Neural progenitor cell (in vitro differentiated cells): ENCODE data around the gene SAP30L. TPM values are rescaled to one million over a fixed set of nuclear protein-coding genes. Genes with fewer than 3 reads are reported as not detected.
A peak's percentile ranks its signal among the peaks of the same experiment; 100 is the strongest.

ENCODE experiments used
- DNase-seq: peaks from one replicate; pipeline ENCODE4 v3.0.0-alpha.2; 2016; ENCODE audit warnings: low spot score
- H2AFZ ChIP-seq: fragments of 200-600 bp; sonication (generic); replicated peaks from 2 replicates; pipeline ENCODE4 v1.6.1; 2016; ENCODE audit warnings: antibody characterized with exemption
- H3F3A ChIP-seq: fragments of 200-600 bp; sonication (generic); 2 replicates; pipeline ENCODE4 v1.6.1; 2016; ENCODE audit warnings: antibody characterized with exemption, low read depth
- H3K27ac ChIP-seq: fragments of 200-600 bp; sonication (generic); 2 replicates; pipeline ENCODE4 v1.5.1; 2016; ENCODE audit warnings: mild to moderate bottlenecking
- H3K27me3 ChIP-seq: fragments of 200-600 bp; sonication (generic); 2 replicates; pipeline ENCODE4 v1.6.1; 2016; ENCODE audit warnings: mild to moderate bottlenecking, moderate library complexity
- H3K36me3 ChIP-seq: fragments of 200-600 bp; sonication (generic); 2 replicates; pipeline ENCODE4 v1.5.1; 2016
- H3K4me1 ChIP-seq: fragments of 200-600 bp; sonication (generic); 2 replicates; pipeline ENCODE4 v1.6.1; 2016; ENCODE audit warnings: mixed run types
- H3K4me2 ChIP-seq: fragments of 200-600 bp; sonication (generic); 2 replicates; pipeline ENCODE4 v1.6.1; 2016
- H3K4me3 ChIP-seq: fragments of 200-600 bp; sonication (generic); 2 replicates; pipeline ENCODE4 v1.5.1; 2016
- H3K79me2 ChIP-seq: fragments of 200-600 bp; sonication (generic); 2 replicates; pipeline ENCODE4 v1.6.1; 2016; ENCODE audit warnings: low read depth
- H3K9ac ChIP-seq: fragments of 200-600 bp; sonication (generic); 2 replicates; pipeline ENCODE4 v1.6.1; 2016
- H3K9me3 ChIP-seq: fragments of 200-600 bp; sonication (generic); 2 replicates; pipeline ENCODE4 v1.5.1; 2016; ENCODE audit warnings: low read depth
- H4K20me1 ChIP-seq: fragments of 200-600 bp; sonication (generic); 2 replicates; pipeline ENCODE4 v1.6.1; 2016; ENCODE audit warnings: low read depth
- H3K27ac Mint-ChIP-seq: 3 replicates; pipeline ENCODE4 v1.8.0; 2021; ENCODE audit warnings: mixed read lengths
- H3K27me3 Mint-ChIP-seq: 2 replicates; pipeline ENCODE4 v1.8.0; 2022; ENCODE audit warnings: low read depth, mild to moderate bottlenecking, inconsistent platforms, moderate library complexity, mixed read lengths; ENCODE audit not compliant: insufficient read depth
- H3K36me3 Mint-ChIP-seq: 3 replicates; pipeline ENCODE4 v1.8.0; 2021; ENCODE audit warnings: mixed read lengths
- H3K4me1 Mint-ChIP-seq: 3 replicates; pipeline ENCODE4 v1.8.0; 2021; ENCODE audit warnings: mixed read lengths
- H3K4me3 Mint-ChIP-seq: 3 replicates; pipeline ENCODE4 v1.8.0; 2021; ENCODE audit warnings: mild to moderate bottlenecking, moderate library complexity, mixed read lengths
- H3K9me3 Mint-ChIP-seq: 3 replicates; pipeline ENCODE4 v1.8.0; 2020; ENCODE audit warnings: mixed read lengths
- EZH2 ChIP-seq: fragments of 200-600 bp; sonication (generic); IDR thresholded peaks from 2 replicates; pipeline ENCODE4 v1.6.1; 2017; ENCODE audit warnings: antibody characterized with exemption, mild to moderate bottlenecking, moderate library complexity
- EZH2phosphoT487 ChIP-seq: fragments of 200-600 bp; sonication (generic); IDR thresholded peaks from 2 replicates; pipeline ENCODE4 v1.6.1; 2017; ENCODE audit warnings: antibody characterized with exemption
- total RNA-seq: library from RNA; depleted of rRNA; stranded (reverse); fragments of >200 nt; gene quantifications from 2 replicates; pipeline ENCODE4 v1.2.3, GENCODE V29; 2015; ENCODE audit warnings: low replicate concordance
- TF ChIP-seq, protein P1 (sequence below): fragments of 200-600 bp; sonication (generic); IDR thresholded peaks from 2 replicates; pipeline ENCODE4 v1.5.1; 2017; ENCODE audit warnings: antibody characterized with exemption, mild to moderate bottlenecking

The SAP30L gene
- total RNA-seq, 1 donor from 2014 or later = 13.2 TPM

DNA sequence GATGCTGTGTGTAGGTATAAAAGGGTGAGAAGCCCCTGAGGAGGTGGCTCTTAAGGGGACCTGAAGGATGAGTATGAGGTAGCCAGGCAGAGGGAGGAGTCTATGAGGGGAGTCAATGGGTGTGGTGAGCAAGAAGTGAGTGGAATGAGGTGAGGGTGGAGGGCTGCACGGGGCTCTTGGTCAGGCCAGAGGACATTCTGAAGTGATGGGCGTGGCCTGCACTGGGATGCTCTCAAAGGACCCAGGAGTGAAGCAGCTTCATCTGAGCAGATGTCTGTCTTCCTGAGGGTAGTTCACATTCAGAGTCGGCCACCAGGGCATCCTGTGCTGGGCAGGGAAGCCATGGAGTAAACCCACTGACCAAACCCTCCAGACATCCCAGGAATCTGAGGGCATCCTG is 45.1 kb upstream of the SAP30L start:
- Histone ChIP-seq H4K20me1 (peaks cover 12% of the 10 kb centered on the region), H3K4me2 (no peak overlapping the region), H3K9ac (no peak overlapping the region), H3K9me3 (no peaks in the 10 kb centered on the region), H2AFZ (no peak overlapping the region), H3K4me1 (peaks cover 14% of the 10 kb centered on the region), H3F3A (peaks cover 18% of the 10 kb centered on the region), H3K36me3 (no peaks in the 10 kb centered on the region), H3K27me3 (peaks cover 4% of the 10 kb centered on the region), H3K27ac (no peak overlapping the region), H3K4me3 (no peak overlapping the region), H3K79me2 (no peaks in the 10 kb centered on the region)
- no peaks in the 10 kb centered on the region for H3K9me3 Mint-ChIP-seq
- no peak for DNase-seq
- TF ChIP-seq, protein P1, sequence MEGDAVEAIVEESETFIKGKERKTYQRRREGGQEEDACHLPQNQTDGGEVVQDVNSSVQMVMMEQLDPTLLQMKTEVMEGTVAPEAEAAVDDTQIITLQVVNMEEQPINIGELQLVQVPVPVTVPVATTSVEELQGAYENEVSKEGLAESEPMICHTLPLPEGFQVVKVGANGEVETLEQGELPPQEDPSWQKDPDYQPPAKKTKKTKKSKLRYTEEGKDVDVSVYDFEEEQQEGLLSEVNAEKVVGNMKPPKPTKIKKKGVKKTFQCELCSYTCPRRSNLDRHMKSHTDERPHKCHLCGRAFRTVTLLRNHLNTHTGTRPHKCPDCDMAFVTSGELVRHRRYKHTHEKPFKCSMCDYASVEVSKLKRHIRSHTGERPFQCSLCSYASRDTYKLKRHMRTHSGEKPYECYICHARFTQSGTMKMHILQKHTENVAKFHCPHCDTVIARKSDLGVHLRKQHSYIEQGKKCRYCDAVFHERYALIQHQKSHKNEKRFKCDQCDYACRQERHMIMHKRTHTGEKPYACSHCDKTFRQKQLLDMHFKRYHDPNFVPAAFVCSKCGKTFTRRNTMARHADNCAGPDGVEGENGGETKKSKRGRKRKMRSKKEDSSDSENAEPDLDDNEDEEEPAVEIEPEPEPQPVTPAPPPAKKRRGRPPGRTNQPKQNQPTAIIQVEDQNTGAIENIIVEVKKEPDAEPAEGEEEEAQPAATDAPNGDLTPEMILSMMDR = no peak
- TF ChIP-seq EZH2phosphoT487 (no peak), EZH2 (no peak)
- peaks cover 8% of the 10 kb centered on the region for H3K36me3 Mint-ChIP-seq
- H3K27me3 Mint-ChIP-seq = peaks cover 4% of the 10 kb centered on the region
- no peak overlapping the region for H3K4me3 Mint-ChIP-seq
- no peak overlapping the region for H3K27ac Mint-ChIP-seq
- peaks cover 28% of the 10 kb centered on the region for H3K4me1 Mint-ChIP-seq

DNA sequence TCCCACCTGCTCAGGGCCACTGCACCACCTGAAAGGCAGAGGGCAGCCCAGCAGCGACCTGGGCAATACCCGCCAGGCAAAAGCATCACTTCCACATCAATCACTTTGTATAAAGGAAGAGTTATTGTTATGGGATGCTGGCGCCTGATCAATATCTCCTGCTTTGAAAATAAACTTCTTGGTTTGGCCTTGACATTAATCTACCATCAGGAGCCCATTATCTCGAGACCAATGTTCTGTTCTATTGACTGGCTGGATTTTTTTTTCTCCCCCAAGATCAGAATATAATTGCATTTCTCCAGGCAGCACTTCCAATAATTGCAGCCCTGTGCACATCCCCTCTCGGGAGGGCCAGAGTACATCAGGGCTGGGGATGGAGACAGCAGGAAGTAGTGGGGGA is 44.4 kb upstream of the SAP30L start:
- no peak overlapping the region for H3K4me3 Mint-ChIP-seq
- no peak overlapping the region for H3K4me3 ChIP-seq
- peaks cover 6% of the 10 kb centered on the region for H3K27me3 Mint-ChIP-seq
- no peak overlapping the region for H3K4me2 ChIP-seq
- no peaks in the 10 kb centered on the region for H3K79me2 ChIP-seq
- H3K27ac ChIP-seq = no peak overlapping the region
- H3K27ac Mint-ChIP-seq = peak overlapping the region; percentile 59
- H3K36me3 ChIP-seq = no peaks in the 10 kb centered on the region
- H3K4me1 ChIP-seq = peaks cover 14% of the 10 kb centered on the region
- no peak for TF ChIP-seq EZH2phosphoT487
- no peak for TF ChIP-seq EZH2
- H3K27me3 ChIP-seq = peaks cover 7% of the 10 kb centered on the region
- no peak overlapping the region for H2AFZ ChIP-seq
- peaks cover 8% of the 10 kb centered on the region for H3K36me3 Mint-ChIP-seq
- H4K20me1 ChIP-seq = peaks cover 12% of the 10 kb centered on the region
- peaks cover 25% of the 10 kb centered on the region for H3K4me1 Mint-ChIP-seq
- DNase-seq = no peak
- no peak overlapping the region for H3K9ac ChIP-seq
- H3K9me3 ChIP-seq = no peaks in the 10 kb centered on the region
- H3K9me3 Mint-ChIP-seq = no peaks in the 10 kb centered on the region
- H3F3A ChIP-seq = peaks cover 18% of the 10 kb centered on the region

DNA sequence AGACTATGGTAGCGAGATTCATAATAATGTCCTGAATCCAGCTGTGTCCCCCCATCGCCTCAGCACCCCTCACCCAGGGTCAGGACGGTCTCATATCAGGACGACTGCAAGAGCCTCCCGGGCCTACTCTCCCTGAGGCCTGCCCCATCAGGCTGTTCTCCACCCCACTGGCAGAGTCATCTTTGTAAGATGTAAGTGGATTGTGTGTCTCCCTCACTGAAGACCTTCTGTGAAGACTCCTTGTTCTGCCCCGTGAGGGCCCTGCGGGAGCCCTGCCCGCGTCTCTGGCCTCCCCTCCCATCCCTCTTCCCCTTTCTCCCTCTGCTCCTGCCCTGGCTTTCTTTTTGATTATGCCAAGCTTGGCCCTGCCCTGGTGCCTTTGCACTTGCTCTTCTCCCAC is 43.9 kb upstream of the SAP30L start:
- H3K27me3 Mint-ChIP-seq = peaks cover 6% of the 10 kb centered on the region
- H4K20me1 ChIP-seq = peaks cover 12% of the 10 kb centered on the region
- H3K27ac Mint-ChIP-seq = no peak overlapping the region
- no peak overlapping the region for H3K4me3 ChIP-seq
- peaks cover 8% of the 10 kb centered on the region for H3K36me3 Mint-ChIP-seq
- no peaks in the 10 kb centered on the region for H3K9me3 ChIP-seq
- peaks cover 25% of the 10 kb centered on the region for H3K4me1 Mint-ChIP-seq
- no peak for DNase-seq
- H3F3A ChIP-seq = peaks cover 18% of the 10 kb centered on the region
- no peak overlapping the region for H3K4me3 Mint-ChIP-seq
- H3K4me2 ChIP-seq = no peak overlapping the region
- H3K9ac ChIP-seq = no peak overlapping the region
- TF ChIP-seq EZH2 (no peak), EZH2phosphoT487 (no peak)
- TF ChIP-seq, protein P1 = no peak
- no peak overlapping the region for H2AFZ ChIP-seq
- peaks cover 14% of the 10 kb centered on the region for H3K4me1 ChIP-seq
- H3K79me2 ChIP-seq = no peaks in the 10 kb centered on the region
- no peaks in the 10 kb centered on the region for H3K9me3 Mint-ChIP-seq
- H3K36me3 ChIP-seq = no peaks in the 10 kb centered on the region
- peaks cover 7% of the 10 kb centered on the region for H3K27me3 ChIP-seq
- H3K27ac ChIP-seq = no peak overlapping the region

DNA sequence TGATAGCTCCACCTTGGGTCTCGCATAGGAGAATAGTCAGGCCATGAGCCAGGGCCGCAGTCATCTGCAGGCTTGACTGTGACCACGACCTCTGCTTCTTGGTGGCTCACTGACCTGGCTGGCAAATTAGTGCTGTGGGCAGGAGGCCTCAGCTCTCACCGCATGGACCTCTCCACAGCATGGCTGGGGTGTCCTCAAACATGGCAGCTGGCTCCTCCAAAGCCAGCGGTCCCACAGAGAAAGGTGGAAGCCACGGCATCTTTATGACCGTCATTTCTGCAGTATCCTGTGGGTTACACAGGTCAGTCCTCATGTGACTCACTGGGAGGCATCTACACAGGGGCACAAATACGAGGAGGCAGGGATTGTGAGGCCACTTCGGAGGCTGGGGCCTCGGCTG is 43.2 kb upstream of the SAP30L start:
- Histone ChIP-seq H3K27ac (no peak overlapping the region), H3F3A (peaks cover 18% of the 10 kb centered on the region), H4K20me1 (peaks cover 12% of the 10 kb centered on the region), H3K9me3 (no peaks in the 10 kb centered on the region), H3K79me2 (no peaks in the 10 kb centered on the region), H3K4me1 (peaks cover 14% of the 10 kb centered on the region), H2AFZ (no peak overlapping the region), H3K4me2 (no peak overlapping the region), H3K27me3 (peaks cover 7% of the 10 kb centered on the region), H3K4me3 (no peak overlapping the region), H3K9ac (no peak overlapping the region), H3K36me3 (no peaks in the 10 kb centered on the region)
- TF ChIP-seq, protein P1 = no peak
- no peak for TF ChIP-seq EZH2phosphoT487
- TF ChIP-seq EZH2 = no peak
- Mint-ChIP-seq H3K27me3 (peaks cover 6% of the 10 kb centered on the region), H3K27ac (no peak overlapping the region), H3K4me3 (no peak overlapping the region), H3K9me3 (no peaks in the 10 kb centered on the region), H3K4me1 (peaks cover 25% of the 10 kb centered on the region), H3K36me3 (peaks cover 8% of the 10 kb centered on the region)
- DNase-seq = no peak
